GM10248 (cell line): Measurements from ENCODE around the gene RALGAPA2.

ENCODE experiments used
- CTCF ChIA-PET: fragments of 300-600 bp; sonication (Branson Sonifier 250); formaldehyde crosslinking; extraction: SDS; loops from one replicate; lab custom pipeline; 2021; ENCODE audit warnings: antibody characterized with exemption; lab: Yijun Ruan, JAX
- POLR2A ChIA-PET: fragments of 350-650 bp; sonication (Branson Sonifier 250); formaldehyde crosslinking; extraction: SDS; loops from one replicate; lab custom pipeline; 2020; ENCODE audit warnings: antibody characterized with exemption; lab: Yijun Ruan, JAX
- DNase-seq: peaks from one replicate; pipeline ENCODE4 v3.0.0; 2012; ENCODE audit errors: extremely low spot score
- CTCF ChIP-seq: IDR thresholded peaks from 2 replicates; pipeline ENCODE4 v1.5.1; 2012; ENCODE audit warnings: mild to moderate bottlenecking, low read depth; ENCODE audit errors: extremely low read depth, missing control alignments, control extremely low read depth

RALGAPA2 gene

DNA sequence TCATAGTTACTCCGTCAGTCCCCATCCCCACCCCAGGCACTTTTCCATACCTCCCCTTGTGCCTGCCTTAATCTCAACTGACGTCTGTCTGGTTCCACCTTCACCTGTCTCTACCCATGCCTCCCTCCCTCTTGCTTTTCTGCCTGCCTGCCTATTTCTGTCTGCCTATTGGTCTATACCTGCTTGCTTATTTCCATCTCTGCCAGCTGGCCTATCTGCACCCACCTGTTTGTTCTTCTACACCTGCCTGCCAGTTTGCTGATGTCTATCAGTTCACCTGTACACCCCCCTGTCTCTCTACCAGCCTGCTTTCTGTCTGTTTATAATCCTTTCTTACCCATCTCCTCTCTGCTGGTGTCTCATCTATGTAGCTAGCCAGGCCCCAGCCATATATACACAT, 87.5 kb downstream of the RALGAPA2 start:
- CTCF ChIA-PET = no interaction called here
- DNase-seq = no peak
- TF ChIP-seq CTCF = no peak
- POLR2A ChIA-PET = no interaction called here

DNA sequence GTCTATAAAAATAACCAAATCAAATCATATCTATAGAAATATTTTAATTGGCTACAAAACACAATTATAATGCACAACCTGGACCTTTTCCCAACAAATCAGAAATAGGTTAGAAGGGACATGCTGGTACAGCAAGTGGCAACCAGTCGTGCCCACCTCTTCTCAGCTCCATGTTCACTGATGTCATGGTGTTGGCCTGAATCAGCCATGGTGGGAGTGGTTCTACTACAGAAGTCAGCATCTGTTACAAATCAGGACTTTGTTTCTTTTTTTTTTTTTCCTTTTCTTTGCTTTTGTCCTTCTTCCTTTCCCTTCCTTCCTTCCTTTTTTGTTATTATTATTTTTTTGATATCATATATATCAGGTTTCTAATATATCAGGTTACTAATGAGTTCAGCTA, 91.2 kb downstream of the RALGAPA2 start:
- DNase-seq = no peak
- TF ChIP-seq CTCF = no peak
- POLR2A ChIA-PET = no interaction called here
- CTCF ChIA-PET = no interaction called here

- no peak for DNase-seq
- CTCF ChIA-PET = no interaction called here
- POLR2A ChIA-PET = no interaction called here
- TF ChIP-seq CTCF = no peak
Observed at GRCh38 chr20:20614391-20614790, 98.1 kb downstream of the RALGAPA2 start.

GRCh38 chr20:20612251-20612650, 100.2 kb downstream of the RALGAPA2 start:
- POLR2A ChIA-PET = no interaction called here
- CTCF ChIA-PET = no interaction called here
- DNase-seq = no peak
- TF ChIP-seq CTCF = no peak

GRCh38 chr20:20611167-20611566, 101.3 kb downstream of the RALGAPA2 start:
- TF ChIP-seq CTCF = no peak
- DNase-seq = no peak
- POLR2A ChIA-PET = no interaction called here
- CTCF ChIA-PET = interaction anchor here (0.7 to 1.1 kb wide), 4 partner anchors 8 to 210 kb away, joined by 3 to 5 read pairs (median 4); no protein-coding TSS in a partner anchor

DNA sequence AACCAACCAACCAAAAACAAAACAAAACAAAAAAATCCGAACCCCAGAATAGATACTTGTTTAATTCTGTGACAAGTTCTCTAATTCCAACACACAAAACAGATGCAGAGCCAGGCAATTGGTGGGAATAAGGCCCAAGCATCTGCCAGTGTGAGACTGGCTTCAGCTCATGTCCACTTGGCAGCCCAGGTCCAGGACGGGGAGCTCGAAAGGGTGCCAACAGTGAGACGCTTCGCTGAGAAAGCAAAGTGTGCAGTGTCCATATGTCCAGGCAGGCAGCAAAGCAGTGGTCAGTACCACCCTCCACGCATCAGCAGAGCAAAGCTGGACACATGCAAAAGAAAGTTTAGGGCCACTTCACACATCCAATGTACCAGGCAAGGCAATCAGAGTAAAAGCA, 102.9 kb downstream of the RALGAPA2 start:
- no peak for TF ChIP-seq CTCF
- CTCF ChIA-PET = interaction anchor here (0.8 to 1.8 kb wide), 4 partner anchors 14 to 216 kb away, joined by 3 to 6 read pairs (median 4); no protein-coding TSS in a partner anchor
- no peak for DNase-seq
- POLR2A ChIA-PET = no interaction called here
